Neural cell (in vitro differentiated cells): ENCODE results near the gene ENPP5. TPM values are rescaled to one million over a fixed set of nuclear protein-coding genes. Genes with fewer than 3 reads are reported as not detected.

Experiments used
- H2AFZ ChIP-seq: fragments of 200-600, 300-800 bp; sonication (generic), shearing (Covaris generic); 2 replicates; pipeline ENCODE4 v1.6.0; 2014; ENCODE audit warnings: low read depth, mild to moderate bottlenecking, antibody characterized with exemption, low read length, moderate library complexity
- H3F3A ChIP-seq: fragments of 200-600 bp; shearing (Covaris generic); 2 replicates; pipeline ENCODE4 v1.6.1; 2016; ENCODE audit warnings: mild to moderate bottlenecking, moderate library complexity, mixed read lengths, antibody characterized with exemption, low read length; ENCODE audit not compliant: insufficient read depth, poor library complexity, severe bottlenecking
- H3K27ac ChIP-seq: fragments of 200-600, 300-800 bp; sonication (generic), shearing (Covaris generic); 2 replicates; pipeline ENCODE4 v1.5.1; 2014; ENCODE audit warnings: mild to moderate bottlenecking, low read length, moderate library complexity
- H3K27me3 ChIP-seq: fragments of 300-800, 200-600 bp; sonication (generic), shearing (Covaris generic); 2 replicates; pipeline ENCODE4 v1.6.0; 2014; ENCODE audit warnings: mild to moderate bottlenecking, low read depth, low read length, moderate library complexity; ENCODE audit not compliant: insufficient read depth
- H3K36me3 ChIP-seq: fragments of 300-800, 200-600 bp; sonication (generic), shearing (Covaris generic); 2 replicates; pipeline ENCODE4 v1.5.1; 2014; ENCODE audit warnings: mild to moderate bottlenecking, antibody characterized with exemption, low read length, moderate library complexity; ENCODE audit not compliant: insufficient read depth
- H3K4me2 ChIP-seq: fragments of 300-800, 200-600 bp; sonication (generic), shearing (Covaris generic); 2 replicates; pipeline ENCODE4 v1.6.0; 2014; ENCODE audit warnings: mild to moderate bottlenecking, low read length
- H3K4me3 ChIP-seq: fragments of 300-800, 200-600 bp; sonication (generic), shearing (Covaris generic); 2 replicates; pipeline ENCODE4 v1.5.1; 2014; ENCODE audit warnings: mild to moderate bottlenecking, low read length, moderate library complexity
- H3K79me2 ChIP-seq: fragments of 200-600 bp; shearing (Covaris generic); replicated peaks from 2 replicates; pipeline ENCODE4 v1.6.0; 2014; ENCODE audit warnings: mild to moderate bottlenecking, low read length, moderate library complexity; ENCODE audit not compliant: insufficient read depth
- H3K9ac ChIP-seq: fragments of 300-800, 200-600 bp; sonication (generic), shearing (Covaris generic); 2 replicates; pipeline ENCODE4 v1.6.1; 2016; ENCODE audit warnings: mild to moderate bottlenecking, low read length, mixed read lengths
- H3K9me2 ChIP-seq: fragments of 200-600 bp; shearing (Covaris generic); 2 replicates; pipeline ENCODE4 v1.6.1; 2016; ENCODE audit warnings: mild to moderate bottlenecking, low read length, mixed read lengths; ENCODE audit not compliant: insufficient read depth
- H3K9me3 ChIP-seq: fragments of 200-600, 300-800 bp; sonication (generic), shearing (Covaris generic); 2 replicates; pipeline ENCODE4 v1.6.1; 2016; ENCODE audit warnings: mild to moderate bottlenecking, mixed run types, low read length, moderate library complexity, mixed read lengths
- H4K20me1 ChIP-seq: fragments of 200-600 bp; shearing (Covaris generic); 2 replicates; pipeline ENCODE4 v1.6.1; 2016; ENCODE audit warnings: mild to moderate bottlenecking, mixed run types; ENCODE audit not compliant: insufficient read depth
- EP300 ChIP-seq: fragments of 450-650 bp; conservative IDR thresholded peaks from 2 replicates; pipeline ENCODE4 v1.6.1; 2014; ENCODE audit warnings: antibody characterized with exemption, mild to moderate bottlenecking, moderate library complexity; ENCODE audit not compliant: poor library complexity, severe bottlenecking
- EZH2 ChIP-seq: fragments of 200-600, 300-800 bp; shearing (Covaris generic), sonication (generic); IDR thresholded peaks from 2 replicates; pipeline ENCODE4 v1.6.1; 2014; ENCODE audit warnings: antibody characterized with exemption, low read length, borderline replicate concordance, mild to moderate bottlenecking; ENCODE audit not compliant: insufficient read depth, poor library complexity, severe bottlenecking
- MXI1 ChIP-seq: fragments of 450-650 bp; conservative IDR thresholded peaks from 2 replicates; pipeline ENCODE4 v1.6.1; 2014; ENCODE audit warnings: antibody characterized with exemption, mild to moderate bottlenecking; ENCODE audit not compliant: poor library complexity, severe bottlenecking
- POLR2AphosphoS5 ChIP-seq: IDR thresholded peaks from 2 replicates; pipeline ENCODE4 v1.6.1; 2012
- RAD21 ChIP-seq: fragments of 450-650 bp; conservative IDR thresholded peaks from 2 replicates; pipeline ENCODE4 v1.6.1; 2014; ENCODE audit warnings: antibody characterized with exemption, mild to moderate bottlenecking, moderate library complexity
- SMC3 ChIP-seq: fragments of 450-650 bp; conservative IDR thresholded peaks from 2 replicates; pipeline ENCODE4 v1.6.1; 2014; ENCODE audit warnings: antibody characterized with exemption, mild to moderate bottlenecking, moderate library complexity; ENCODE audit not compliant: poor library complexity
- TAF1 ChIP-seq: IDR thresholded peaks from 2 replicates; pipeline ENCODE4 v1.6.1; 2012; ENCODE audit warnings: low read depth
- polyA plus RNA-seq: library from polyadenylated mRNA; depleted of rRNA; stranded (reverse); fragments of >200 nt; gene quantifications from 2 replicates; pipeline ENCODE4 v1.2.3, GENCODE V29; 2014
- TF ChIP-seq, protein P1 (sequence below): fragments of 450-650 bp; IDR thresholded peaks from 2 replicates; pipeline ENCODE4 v1.5.1; 2014; ENCODE audit warnings: antibody characterized with exemption, mild to moderate bottlenecking, moderate library complexity; ENCODE audit not compliant: poor library complexity, severe bottlenecking
- TF ChIP-seq, protein P2 (sequence below): IDR thresholded peaks from 2 replicates; pipeline ENCODE4 v1.6.1; 2012; ENCODE audit warnings: borderline replicate concordance

ENPP5 gene
- polyA plus RNA-seq, 1 donor from 2014 or later, result 1.1 TPM

DNA sequence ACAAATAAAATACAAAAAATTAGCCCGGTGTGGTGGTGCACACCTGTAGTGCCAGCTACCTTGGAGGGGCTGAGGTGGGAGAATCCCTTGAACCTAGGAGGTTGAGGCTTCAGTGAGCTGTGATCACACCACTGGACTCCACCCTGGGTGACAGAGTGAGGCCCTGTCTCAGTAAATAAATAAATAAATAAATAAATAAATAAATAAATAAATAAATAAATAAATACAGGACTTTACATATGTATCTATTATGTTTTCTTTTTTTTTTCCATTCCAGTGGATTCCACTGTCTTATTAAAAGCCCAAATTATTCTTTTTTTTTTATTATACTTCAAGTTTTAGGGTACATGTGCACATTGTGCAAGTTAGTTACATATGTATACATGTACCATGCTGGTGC is 41.1 kb upstream of the ENPP5 start:
- Histone ChIP-seq H3K27ac (no peak overlapping the region), H3K79me2 (no peaks in the 10 kb centered on the region), H3K9me3 (no peaks in the 10 kb centered on the region), H3F3A (no peaks in the 10 kb centered on the region), H3K9ac (no peak overlapping the region), H2AFZ (no peak overlapping the region), H3K27me3 (no peaks in the 10 kb centered on the region), H3K36me3 (no peaks in the 10 kb centered on the region), H3K9me2 (no peaks in the 10 kb centered on the region), H3K4me3 (no peak overlapping the region), H4K20me1 (no peaks in the 10 kb centered on the region), H3K4me2 (no peak overlapping the region)
- TF ChIP-seq TAF1, result no peak
- no peak for TF ChIP-seq SMC3
- no peak for TF ChIP-seq RAD21
- no peak for TF ChIP-seq POLR2AphosphoS5
- TF ChIP-seq EP300, result no peak
- TF ChIP-seq, protein P1, sequence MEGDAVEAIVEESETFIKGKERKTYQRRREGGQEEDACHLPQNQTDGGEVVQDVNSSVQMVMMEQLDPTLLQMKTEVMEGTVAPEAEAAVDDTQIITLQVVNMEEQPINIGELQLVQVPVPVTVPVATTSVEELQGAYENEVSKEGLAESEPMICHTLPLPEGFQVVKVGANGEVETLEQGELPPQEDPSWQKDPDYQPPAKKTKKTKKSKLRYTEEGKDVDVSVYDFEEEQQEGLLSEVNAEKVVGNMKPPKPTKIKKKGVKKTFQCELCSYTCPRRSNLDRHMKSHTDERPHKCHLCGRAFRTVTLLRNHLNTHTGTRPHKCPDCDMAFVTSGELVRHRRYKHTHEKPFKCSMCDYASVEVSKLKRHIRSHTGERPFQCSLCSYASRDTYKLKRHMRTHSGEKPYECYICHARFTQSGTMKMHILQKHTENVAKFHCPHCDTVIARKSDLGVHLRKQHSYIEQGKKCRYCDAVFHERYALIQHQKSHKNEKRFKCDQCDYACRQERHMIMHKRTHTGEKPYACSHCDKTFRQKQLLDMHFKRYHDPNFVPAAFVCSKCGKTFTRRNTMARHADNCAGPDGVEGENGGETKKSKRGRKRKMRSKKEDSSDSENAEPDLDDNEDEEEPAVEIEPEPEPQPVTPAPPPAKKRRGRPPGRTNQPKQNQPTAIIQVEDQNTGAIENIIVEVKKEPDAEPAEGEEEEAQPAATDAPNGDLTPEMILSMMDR, result no peak
- TF ChIP-seq, protein P2, sequence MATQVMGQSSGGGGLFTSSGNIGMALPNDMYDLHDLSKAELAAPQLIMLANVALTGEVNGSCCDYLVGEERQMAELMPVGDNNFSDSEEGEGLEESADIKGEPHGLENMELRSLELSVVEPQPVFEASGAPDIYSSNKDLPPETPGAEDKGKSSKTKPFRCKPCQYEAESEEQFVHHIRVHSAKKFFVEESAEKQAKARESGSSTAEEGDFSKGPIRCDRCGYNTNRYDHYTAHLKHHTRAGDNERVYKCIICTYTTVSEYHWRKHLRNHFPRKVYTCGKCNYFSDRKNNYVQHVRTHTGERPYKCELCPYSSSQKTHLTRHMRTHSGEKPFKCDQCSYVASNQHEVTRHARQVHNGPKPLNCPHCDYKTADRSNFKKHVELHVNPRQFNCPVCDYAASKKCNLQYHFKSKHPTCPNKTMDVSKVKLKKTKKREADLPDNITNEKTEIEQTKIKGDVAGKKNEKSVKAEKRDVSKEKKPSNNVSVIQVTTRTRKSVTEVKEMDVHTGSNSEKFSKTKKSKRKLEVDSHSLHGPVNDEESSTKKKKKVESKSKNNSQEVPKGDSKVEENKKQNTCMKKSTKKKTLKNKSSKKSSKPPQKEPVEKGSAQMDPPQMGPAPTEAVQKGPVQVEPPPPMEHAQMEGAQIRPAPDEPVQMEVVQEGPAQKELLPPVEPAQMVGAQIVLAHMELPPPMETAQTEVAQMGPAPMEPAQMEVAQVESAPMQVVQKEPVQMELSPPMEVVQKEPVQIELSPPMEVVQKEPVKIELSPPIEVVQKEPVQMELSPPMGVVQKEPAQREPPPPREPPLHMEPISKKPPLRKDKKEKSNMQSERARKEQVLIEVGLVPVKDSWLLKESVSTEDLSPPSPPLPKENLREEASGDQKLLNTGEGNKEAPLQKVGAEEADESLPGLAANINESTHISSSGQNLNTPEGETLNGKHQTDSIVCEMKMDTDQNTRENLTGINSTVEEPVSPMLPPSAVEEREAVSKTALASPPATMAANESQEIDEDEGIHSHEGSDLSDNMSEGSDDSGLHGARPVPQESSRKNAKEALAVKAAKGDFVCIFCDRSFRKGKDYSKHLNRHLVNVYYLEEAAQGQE, result no peak
- TF ChIP-seq MXI1, result no peak
- TF ChIP-seq EZH2, result no peak

DNA sequence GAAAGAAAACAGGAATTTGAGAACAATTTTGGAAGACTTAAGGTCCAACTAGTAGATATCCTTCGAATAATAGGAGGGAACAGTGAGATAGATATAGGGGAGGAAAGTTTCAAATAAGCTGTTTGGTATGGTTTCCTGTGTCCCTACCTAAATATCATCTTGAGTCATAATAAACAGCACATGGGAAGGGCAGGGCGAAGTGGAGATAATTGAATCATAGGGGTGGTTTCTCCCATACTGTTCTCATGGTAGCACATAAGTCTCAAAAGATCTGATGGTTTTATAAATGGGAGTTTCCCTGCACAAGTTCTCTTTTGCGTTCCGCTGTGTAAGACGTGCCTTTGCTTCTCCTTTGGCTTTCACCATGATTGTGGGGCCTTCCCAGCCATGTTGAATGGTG is 39.5 kb upstream of the ENPP5 start:
- TF ChIP-seq EP300 (no peak), MXI1 (no peak), SMC3 (no peak), TAF1 (no peak), POLR2AphosphoS5 (no peak), RAD21 (no peak), EZH2 (no peak)
- TF ChIP-seq, protein P1, result no peak
- TF ChIP-seq, protein P2, result no peak
- no peak overlapping the region for H3K9ac ChIP-seq
- no peaks in the 10 kb centered on the region for H3K79me2 ChIP-seq
- no peak overlapping the region for H3K4me2 ChIP-seq
- H3K9me2 ChIP-seq, result no peaks in the 10 kb centered on the region
- no peaks in the 10 kb centered on the region for H3K36me3 ChIP-seq
- H3K27me3 ChIP-seq, result no peaks in the 10 kb centered on the region
- H3K4me3 ChIP-seq, result no peak overlapping the region
- no peaks in the 10 kb centered on the region for H3K9me3 ChIP-seq
- H2AFZ ChIP-seq, result no peak overlapping the region
- no peak overlapping the region for H3K27ac ChIP-seq
- H4K20me1 ChIP-seq, result no peaks in the 10 kb centered on the region
- no peaks in the 10 kb centered on the region for H3F3A ChIP-seq
